AG09309 (cell line): Measurements from ENCODE around the gene PDE4D.

Experiments used
- DNase-seq: peaks from one replicate; pipeline ENCODE4 v3.0.0-alpha.2; 2010; ENCODE audit warnings: low read depth
- H3K4me3 ChIP-seq: 2 replicates; pipeline ENCODE4 v1.5.1; 2011; ENCODE audit warnings: mild to moderate bottlenecking, low read depth, low read length, moderate library complexity; ENCODE audit not compliant: control insufficient read depth
- TF ChIP-seq, protein P1 (sequence below): IDR thresholded peaks from 2 replicates; pipeline ENCODE4 v1.5.1; 2011; ENCODE audit warnings: mild to moderate bottlenecking, low read depth, low read length, inconsistent platforms; ENCODE audit not compliant: insufficient read depth, control insufficient read depth; ENCODE audit errors: missing control alignments

The PDE4D gene

DNA sequence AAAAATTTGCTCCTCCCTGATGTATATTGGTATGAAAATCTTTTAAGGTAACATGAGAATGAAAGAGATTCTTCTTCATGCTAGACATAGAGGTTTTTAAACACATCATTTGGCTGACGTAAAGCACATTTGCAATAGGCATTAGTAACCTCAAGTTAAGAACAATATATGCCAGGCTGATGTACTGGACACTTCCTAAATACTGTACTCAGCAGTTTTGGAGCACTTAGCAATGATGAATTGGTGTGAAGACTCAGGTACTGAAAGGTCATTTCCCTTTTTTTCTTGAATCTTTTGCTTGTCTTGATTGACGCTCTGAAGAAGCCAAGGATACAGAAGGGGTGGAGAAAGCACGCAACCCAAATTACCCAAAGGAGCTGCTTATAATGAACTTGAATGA is 322.5 kb downstream of the PDE4D start:
- DNase-seq: no peak
- H3K4me3 ChIP-seq: no peak overlapping the region
- TF ChIP-seq, protein P1, sequence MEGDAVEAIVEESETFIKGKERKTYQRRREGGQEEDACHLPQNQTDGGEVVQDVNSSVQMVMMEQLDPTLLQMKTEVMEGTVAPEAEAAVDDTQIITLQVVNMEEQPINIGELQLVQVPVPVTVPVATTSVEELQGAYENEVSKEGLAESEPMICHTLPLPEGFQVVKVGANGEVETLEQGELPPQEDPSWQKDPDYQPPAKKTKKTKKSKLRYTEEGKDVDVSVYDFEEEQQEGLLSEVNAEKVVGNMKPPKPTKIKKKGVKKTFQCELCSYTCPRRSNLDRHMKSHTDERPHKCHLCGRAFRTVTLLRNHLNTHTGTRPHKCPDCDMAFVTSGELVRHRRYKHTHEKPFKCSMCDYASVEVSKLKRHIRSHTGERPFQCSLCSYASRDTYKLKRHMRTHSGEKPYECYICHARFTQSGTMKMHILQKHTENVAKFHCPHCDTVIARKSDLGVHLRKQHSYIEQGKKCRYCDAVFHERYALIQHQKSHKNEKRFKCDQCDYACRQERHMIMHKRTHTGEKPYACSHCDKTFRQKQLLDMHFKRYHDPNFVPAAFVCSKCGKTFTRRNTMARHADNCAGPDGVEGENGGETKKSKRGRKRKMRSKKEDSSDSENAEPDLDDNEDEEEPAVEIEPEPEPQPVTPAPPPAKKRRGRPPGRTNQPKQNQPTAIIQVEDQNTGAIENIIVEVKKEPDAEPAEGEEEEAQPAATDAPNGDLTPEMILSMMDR: no peak

DNA sequence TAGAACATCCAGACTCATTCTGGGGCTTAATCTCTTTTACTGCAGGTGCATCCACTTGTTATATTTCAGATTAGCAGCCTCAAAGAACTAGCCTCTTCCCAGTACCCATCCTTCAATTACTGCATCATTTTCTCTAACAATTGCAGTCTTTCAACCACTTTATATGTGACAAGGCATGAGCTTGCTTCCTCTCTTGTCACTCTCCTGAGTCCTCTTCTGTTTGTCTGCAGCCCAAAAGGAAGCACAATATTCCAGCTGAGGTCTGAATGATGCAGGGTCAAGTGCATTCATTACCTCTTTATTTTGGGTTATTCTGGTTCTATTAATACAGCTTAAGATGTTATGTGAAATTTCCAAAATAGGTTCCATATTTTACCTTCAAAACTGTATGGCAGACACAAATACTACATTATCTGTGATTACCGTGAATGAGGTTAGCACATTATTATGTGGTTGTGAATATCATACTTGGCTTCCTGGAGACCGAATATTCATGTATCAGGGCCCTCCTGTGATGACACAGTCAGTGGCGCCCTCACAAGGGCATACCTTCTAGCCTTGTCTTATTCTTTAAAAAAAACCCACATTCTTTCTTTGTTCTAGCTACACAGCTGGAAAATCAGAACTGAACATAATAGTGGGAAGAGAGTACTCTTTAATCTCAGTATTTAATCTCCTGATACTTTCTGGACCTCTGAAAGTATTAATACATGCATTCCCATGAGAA is 323.8 kb downstream of the PDE4D start:
- no peak for DNase-seq
- H3K4me3 ChIP-seq: no peak overlapping the region
- TF ChIP-seq, protein P1: no peak

DNA sequence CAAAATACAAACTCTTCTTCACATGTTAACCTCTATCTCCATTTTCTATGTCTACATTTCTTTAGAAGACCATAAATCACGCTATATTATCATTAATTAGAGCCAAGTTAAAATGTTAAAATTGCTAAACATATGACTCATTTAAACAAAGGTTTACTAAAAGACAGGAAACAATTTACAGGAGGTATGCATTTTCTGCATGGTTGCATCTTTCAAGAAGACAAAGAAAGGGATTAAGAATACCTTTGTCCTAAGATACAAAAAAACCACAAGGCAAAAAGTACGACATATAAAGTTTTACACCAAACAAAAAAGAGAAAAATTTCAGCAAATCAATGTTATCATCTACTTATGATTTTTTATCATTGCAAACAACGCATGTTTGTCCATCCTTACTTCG is 324.4 kb downstream of the PDE4D start:
- TF ChIP-seq, protein P1: no peak
- no peak overlapping the region for H3K4me3 ChIP-seq
- no peak for DNase-seq

DNA sequence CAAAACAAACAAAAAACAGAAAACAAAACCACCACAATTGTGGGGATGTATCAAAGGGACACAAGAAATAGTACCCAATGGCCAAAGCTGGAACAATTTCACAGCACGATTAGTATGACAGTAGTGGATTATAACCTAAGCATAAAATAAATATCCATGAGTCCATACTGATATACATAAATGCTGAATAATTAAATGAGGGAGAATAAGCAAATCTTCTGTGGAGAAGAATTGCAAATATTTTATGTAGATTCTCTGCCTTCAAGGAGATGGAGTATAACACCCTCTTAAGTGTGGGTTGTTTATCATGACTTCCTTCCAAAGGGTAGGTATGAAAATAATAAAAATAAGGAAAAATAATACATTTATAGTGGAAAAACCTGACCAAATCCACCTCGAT is 325.4 kb downstream of the PDE4D start:
- no peak for DNase-seq
- TF ChIP-seq, protein P1: no peak
- H3K4me3 ChIP-seq: no peak overlapping the region

DNA sequence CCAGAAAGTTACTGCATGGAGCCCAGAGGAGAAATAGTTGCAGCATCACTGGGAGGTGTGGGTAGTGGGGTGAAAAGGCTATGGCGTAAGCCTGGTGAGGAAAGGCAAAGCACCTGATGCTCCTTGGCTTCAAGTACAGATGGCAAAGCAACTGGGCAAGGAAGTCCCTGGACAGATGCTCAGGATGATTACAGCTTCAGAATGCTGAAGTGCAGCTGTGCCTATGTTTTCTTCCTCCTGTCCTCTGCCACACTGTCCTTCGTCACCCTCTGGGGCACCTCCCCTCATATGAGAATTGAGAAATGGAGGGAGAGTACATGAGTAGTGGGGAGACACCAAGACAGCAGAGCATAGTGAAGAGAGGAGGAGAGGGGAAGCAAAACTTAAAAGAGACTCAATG is 328.0 kb downstream of the PDE4D start:
- H3K4me3 ChIP-seq: no peak overlapping the region
- DNase-seq: no peak
- TF ChIP-seq, protein P1: no peak

DNA sequence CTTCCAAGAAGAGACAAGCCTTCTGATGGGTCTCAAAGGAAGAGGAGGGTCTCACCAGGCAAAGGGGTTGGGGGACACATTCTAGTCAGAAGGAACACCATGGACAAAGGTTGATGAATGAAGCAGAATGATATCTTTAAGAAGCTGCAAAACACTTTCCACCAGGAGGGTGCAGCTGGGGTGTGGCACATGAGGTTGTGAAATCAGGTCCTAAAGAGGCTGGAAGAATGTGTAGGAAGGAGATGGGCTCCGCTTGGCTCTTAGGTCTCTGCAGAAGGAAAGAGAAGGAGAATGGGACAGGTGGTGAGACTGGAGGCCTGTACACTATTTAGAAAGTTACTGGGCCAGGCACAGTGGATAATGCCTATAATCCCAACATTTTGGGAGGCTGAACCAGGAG is 328.6 kb downstream of the PDE4D start:
- TF ChIP-seq, protein P1: no peak
- H3K4me3 ChIP-seq: no peak overlapping the region
- DNase-seq: no peak
